Heart left ventricle (tissue), 16 donors: ENCODE data around the gene CLN3. TPM values are rescaled to one million over a fixed set of nuclear protein-coding genes. Genes with fewer than 3 reads are reported as not detected.

Experiments used
- ATAC-seq, 4 donors: fragments of 200-7000 bp; cut with Tn5 transposase; one replicate each; pipeline ENCODE4 v1.9.1; 2020 to 2022; ENCODE audit warnings: moderate library complexity in 4 of 4, mild to moderate bottlenecking in 3 of 4, moderate number of reproducible peaks in 1 of 4
- DNase-seq, 5 donors: peaks; one replicate each; pipeline ENCODE4 v3.0.0-alpha.2; 2020
- H3K27ac ChIP-seq, 12 donors: fragments of 200-600 bp; sonication (generic) in 4 of 12; one replicate each; pipeline versions ENCODE4 v1.5.0 to v1.8.0; 2016 to 2022; ENCODE audit warnings: mild to moderate bottlenecking in 2 of 12
- H3K27me3 ChIP-seq, 9 donors: fragments of 200-600 bp; sonication (generic) in 2 of 9; one replicate each; pipeline versions ENCODE4 v1.5.1 to v1.8.0; 2016 to 2022; ENCODE audit warnings: mild to moderate bottlenecking in 3 of 9
- H3K36me3 ChIP-seq, 9 donors: fragments of 200-600 bp; sonication (generic) in 2 of 9; one replicate each; pipeline versions ENCODE4 v1.5.0 to v1.8.0; 2018 to 2022; ENCODE audit warnings: mild to moderate bottlenecking in 2 of 9
- H3K4me1 ChIP-seq, 12 donors: fragments of 200-600 bp; sonication (generic) in 4 of 12; one replicate each; pipeline versions ENCODE4 v1.5.0 to v1.8.0; 2016 to 2022; ENCODE audit warnings: mild to moderate bottlenecking in 3 of 12
- H3K4me3 ChIP-seq, 12 donors: fragments of 200-600 bp; sonication (generic) in 4 of 12; one replicate each; pipeline versions ENCODE4 v1.5.0 to v1.8.0; 2017 to 2022; ENCODE audit warnings: mild to moderate bottlenecking in 9 of 12, moderate library complexity in 4 of 12
- H3K9me3 ChIP-seq, 12 donors: fragments of 200-600 bp; sonication (generic) in 4 of 12; one replicate each; pipeline versions ENCODE4 v1.5.0 to v1.8.0; 2016 to 2022; ENCODE audit warnings: mild to moderate bottlenecking in 1 of 12
- CTCF ChIP-seq, 12 donors: fragments of 200-600 bp; sonication (generic) in 4 of 12; IDR thresholded peaks; one replicate each; pipeline versions ENCODE4 v1.5.0 to v1.8.0; 2018 to 2022; ENCODE audit warnings: antibody characterized with exemption in 12 of 12, mild to moderate bottlenecking in 5 of 12
- POLR2A ChIP-seq, 2 donors: fragments of 450-650 bp; IDR thresholded peaks; one replicate each; pipeline ENCODE4 v1.6.1; 2017; ENCODE audit warnings: antibody characterized with exemption in 2 of 2, mild to moderate bottlenecking in 2 of 2, moderate library complexity in 2 of 2
- WGBS, 4 donors: extraction: QIAGEN DNeasy Blood & Tissue Kit in 2 of 4; methylation state at CpG; one replicate each; pipeline versions ENCODE4 v1.1.5 to v1.1.7; 2013 to 2018; 5-methylcytosine and 5-hydroxymethylcytosine counted together
- intact Hi-C, 10 donors: fragments of 100-400 bp; cut with DNase I; formaldehyde crosslinking; loops; one replicate each; pipeline versions ENCODE4 v1.11.1 to v1.14.2; 2022
- polyA plus RNA-seq, 2 donors: library from polyadenylated mRNA; stranded (reverse); fragments of 200-250 nt; gene quantifications; one replicate each; pipeline ENCODE4 v1.2.3, GENCODE V29; 2013
- total RNA-seq, 9 donors: library from RNA; depleted of rRNA in 2 of 9; stranded (reverse); fragments of >200 nt in 2 of 9; fragmentation: NEBNext Ultra II Directional in 3 of 9; extraction: Animal tissue kit (Norgen Biotek cat#: 25700) in 3 of 9; gene quantifications; one replicate each; pipeline versions ENCODE4 v1.1.0 to v1.2.4, GENCODE V29; 2016 to 2023
- donor health status: ischemic (EF 13 %, LVEDD 7.1; RV severe dilation, severe dysfunction).
- donor health status: healthy with polysubstance abuse.
- donor health status: DM: no; HTN: yes; CAD: no.
- donor health status: DM: no; HTN: no; CAD: no.
- donor health status: ischemic (EF 25% LVEDD 6.9; RV normal size, moderate dysfunction).
- donor health status: ischemic (EF 25% LVEDD 5.7; RV mildly dilated, moderate dysfunction).
- donor health status: healthy.
- donor health status: DM: yes; HTN: yes; CAD: no.
- donor health status: ischemic (EF 35%, LVEDD 5.7; RV mildly dilated, moderate dysfunction).
- donor health status: nonischemic (EF 11% LVEDD 7.7; RV severe dilation, severe dysfunction).
- donor health status: DM: yes; HTN: yes; CAD: no.
- donor health status: PGD.
- donor health status: ischemic (EF 29% LVEDD 5.4; RV normal size, mild dysfunction).
- donor health status: nonischemic (EF 23%, LVEDD 6.1; RV moderate dilation, normal function).

The CLN3 gene
- total and polyA plus RNA-seq, 11 donors, result 8.8 to 23.9 (median 14.2) TPM

- intact Hi-C loops, result no loop called here
- 65 to 71% (median 67%) methylated on average over 13 to 14 of the region's 14 CpGs for WGBS, 4 donors
- TF ChIP-seq POLR2A (IDR thresholded peaks at IDR 0.05) (no peak), CTCF (IDR thresholded peaks at IDR 0.05) (no peak)
- no peaks in the 10 kb centered on the region for H3K36me3 ChIP-seq
- peaks cover 0 to 31% (median 0%) of the 10 kb centered on the region in 12 donors for H3K4me1 ChIP-seq
- peaks cover 0 to 4% (median 0%) of the 10 kb centered on the region in 9 donors for H3K27me3 ChIP-seq
- peak overlapping the region in 1 of 12 donors; percentile 51 for H3K27ac ChIP-seq
- H3K4me3 ChIP-seq, result peak overlapping the region in 1 of 12 donors; percentile 44
- no peaks in the 10 kb centered on the region for H3K9me3 ChIP-seq
- DNase-seq (no peak), ATAC-seq (no peak)
These were observed 13.7 kb upstream of the CLN3 start for GRCh38 chr16:28505489-28506137.

- Histone ChIP-seq H3K4me3 (peak overlapping the region in 1 of 12 donors; percentile 44), H3K27me3 (peaks cover 0 to 4% (median 0%) of the 10 kb centered on the region in 9 donors), H3K9me3 (no peaks in the 10 kb centered on the region), H3K36me3 (no peaks in the 10 kb centered on the region), H3K4me1 (peaks cover 0 to 31% (median 0%) of the 10 kb centered on the region in 12 donors), H3K27ac (no peak overlapping the region)
- WGBS, 4 donors, result 73 to 84% (median 78%) methylated on average over 8 of the region's 8 CpGs
- intact Hi-C loops, result no loop called here
- DNase-seq (no peak), ATAC-seq (no peak)
- no peak for TF ChIP-seq CTCF (IDR thresholded peaks at IDR 0.05)
- TF ChIP-seq POLR2A (IDR thresholded peaks at IDR 0.05), result no peak
These were observed 13.0 kb upstream of the CLN3 start for GRCh38 chr16:28504707-28505404.

DNA sequence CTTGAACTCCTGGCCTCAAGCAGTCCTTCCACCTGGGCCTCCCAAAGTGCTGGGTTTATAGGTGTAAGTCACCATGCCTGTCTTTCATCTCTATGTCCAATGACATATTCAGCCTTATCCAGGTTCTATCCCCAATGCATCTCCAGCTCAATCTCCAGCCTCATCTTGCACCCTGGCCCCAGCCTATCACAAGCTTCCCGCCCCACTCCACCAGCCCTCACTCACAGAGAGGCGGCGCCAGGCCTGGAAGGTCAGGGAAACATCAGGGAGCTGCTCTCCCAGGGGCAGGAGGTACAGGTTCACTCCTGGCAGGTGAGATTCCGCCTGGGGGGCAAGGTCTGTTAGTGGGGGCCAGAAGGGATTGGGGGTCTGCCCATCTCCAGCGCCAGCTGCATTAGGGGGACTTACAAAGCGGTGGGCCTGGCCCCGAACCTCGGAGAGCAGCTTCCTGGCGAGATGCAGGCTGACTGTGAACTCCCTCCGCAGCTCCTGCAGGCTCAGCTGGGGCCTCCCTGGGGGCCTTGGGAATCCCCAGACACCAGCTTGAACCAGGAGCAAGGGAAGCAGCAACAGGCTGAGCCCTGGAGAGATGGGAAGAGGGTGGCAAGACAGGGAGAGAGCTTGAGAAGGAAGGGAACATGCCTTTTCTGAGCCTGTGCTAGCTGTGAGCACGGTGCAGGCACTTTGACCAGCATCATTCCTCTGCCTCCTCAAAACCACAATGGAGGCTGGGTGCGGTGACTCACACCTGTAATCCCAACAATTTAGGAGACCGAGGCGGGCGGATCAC is 11.8 kb upstream of the CLN3 start:
- no peaks in the 10 kb centered on the region for H3K9me3 ChIP-seq
- no peak overlapping the region for H3K4me3 ChIP-seq
- peaks cover 0 to 3% (median 0%) of the 10 kb centered on the region in 9 donors for H3K36me3 ChIP-seq
- no peak for ATAC-seq
- peaks cover 0 to 31% (median 0%) of the 10 kb centered on the region in 12 donors for H3K4me1 ChIP-seq
- intact Hi-C loops, result no loop called here
- no peak for DNase-seq
- no peak overlapping the region for H3K27ac ChIP-seq
- WGBS, 4 donors, result 66 to 84% (median 79%) methylated on average over 15 of the region's 15 CpGs
- peaks cover 0 to 4% (median 0%) of the 10 kb centered on the region in 9 donors for H3K27me3 ChIP-seq
- TF ChIP-seq POLR2A (IDR thresholded peaks at IDR 0.05), result no peak
- TF ChIP-seq CTCF (IDR thresholded peaks at IDR 0.05), result no peak

DNA sequence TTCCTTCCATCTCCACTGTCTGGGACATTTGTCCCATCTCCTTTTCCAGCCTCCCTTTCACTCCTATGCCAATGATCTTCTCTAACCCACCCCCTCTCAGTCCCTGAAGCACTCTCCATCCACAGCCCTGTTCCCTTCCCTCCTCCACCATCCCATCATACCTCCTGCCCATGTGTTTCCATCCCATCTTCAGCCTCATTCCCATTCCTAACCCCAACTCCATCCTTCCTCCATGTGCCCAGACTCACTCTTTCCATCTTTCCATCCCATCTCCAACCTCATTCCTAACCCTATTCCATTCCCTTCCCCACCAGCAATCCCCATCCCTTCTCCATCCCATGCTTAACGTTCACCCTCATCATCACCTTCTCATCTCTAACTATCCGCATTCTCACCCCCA is 10.4 kb upstream of the CLN3 start:
- intact Hi-C loops, result no loop called here
- peaks cover 0 to 8% (median 0%) of the 10 kb centered on the region in 9 donors for H3K36me3 ChIP-seq
- WGBS, 4 donors, result 63 to 74% (median 65%) methylated on average over 2 of the region's 2 CpGs
- H3K9me3 ChIP-seq, result no peaks in the 10 kb centered on the region
- no peak for ATAC-seq
- H3K4me1 ChIP-seq, result peaks cover 0 to 19% (median 0%) of the 10 kb centered on the region in 12 donors
- peaks cover 0 to 4% (median 0%) of the 10 kb centered on the region in 9 donors for H3K27me3 ChIP-seq
- DNase-seq, result no peak
- H3K27ac ChIP-seq, result no peak overlapping the region
- H3K4me3 ChIP-seq, result no peak overlapping the region
- TF ChIP-seq POLR2A (IDR thresholded peaks at IDR 0.05), result no peak
- no peak for TF ChIP-seq CTCF (IDR thresholded peaks at IDR 0.05)
